T-helper 17 cell (primary cell): ENCODE data around the gene CXXC4. TPM values are rescaled to one million over a fixed set of nuclear protein-coding genes. Genes with fewer than 3 reads are reported as not detected.

Source experiments
- ATAC-seq: fragments of 150-1000 bp; cut with Tn5 transposase; 2 replicates; pipeline ENCODE4 v1.10.0; 2021; ENCODE audit warnings: mild to moderate bottlenecking, moderate library complexity
- DNase-seq, 3 donors: peaks; one replicate each; pipeline versions ENCODE4 v3.0.0 to v3.0.0-alpha.2; 2020 to 2021
- H3K9me3 ChIP-seq: one replicate; pipeline ENCODE4 v1.7.0; 2013; ENCODE audit warnings: low read length, mild to moderate bottlenecking; ENCODE audit not compliant: control insufficient read depth, poor library complexity, severe bottlenecking
- H3K27ac Mint-ChIP-seq: one replicate; pipeline ENCODE4 v1.8.0; 2022; ENCODE audit warnings: mild to moderate bottlenecking, moderate library complexity, mixed read lengths
- H3K27me3 Mint-ChIP-seq: one replicate; pipeline ENCODE4 v1.8.0; 2022; ENCODE audit warnings: mixed read lengths
- H3K36me3 Mint-ChIP-seq: one replicate; pipeline ENCODE4 v1.8.0; 2022; ENCODE audit warnings: low read depth, mixed read lengths
- H3K4me1 Mint-ChIP-seq: one replicate; pipeline ENCODE4 v1.8.0; 2022; ENCODE audit warnings: mild to moderate bottlenecking, mixed read lengths
- H3K4me3 Mint-ChIP-seq: one replicate; pipeline ENCODE4 v1.8.0; 2022; ENCODE audit warnings: mild to moderate bottlenecking, moderate library complexity, mixed read lengths
- total RNA-seq, 4 donors: library from RNA in 2 of 4; stranded (reverse) in 2 of 4; gene quantifications; one replicate each; pipeline ENCODE4 v1.2.3 and lab custom pipeline; 2022 to 2026

The CXXC4 gene
- total RNA-seq, 2 donors from 2014 or later, result 0.07 to 0.21 TPM

- H3K36me3 Mint-ChIP-seq, result no peaks in the 10 kb centered on the region
- H3K4me1 Mint-ChIP-seq, result no peaks in the 10 kb centered on the region
- DNase-seq (no peak), ATAC-seq (no peak)
- H3K27me3 Mint-ChIP-seq, result peaks cover 11% of the 10 kb centered on the region
- H3K27ac Mint-ChIP-seq, result no peak overlapping the region
- no peak overlapping the region for H3K4me3 Mint-ChIP-seq
- no peaks in the 10 kb centered on the region for H3K9me3 ChIP-seq
Observed at GRCh38 chr4:104470770-104471169, 23.9 kb downstream of the CXXC4 start.

GRCh38 chr4:104469794-104470193 is 24.9 kb downstream of the CXXC4 start:
- H3K27ac Mint-ChIP-seq, result no peak overlapping the region
- peaks cover 10% of the 10 kb centered on the region for H3K27me3 Mint-ChIP-seq
- ATAC-seq (no peak), DNase-seq (no peak)
- H3K4me3 Mint-ChIP-seq, result no peak overlapping the region
- H3K36me3 Mint-ChIP-seq, result no peaks in the 10 kb centered on the region
- H3K9me3 ChIP-seq, result no peaks in the 10 kb centered on the region
- no peaks in the 10 kb centered on the region for H3K4me1 Mint-ChIP-seq

- H3K4me1 Mint-ChIP-seq, result no peaks in the 10 kb centered on the region
- H3K27me3 Mint-ChIP-seq, result peaks cover 19% of the 10 kb centered on the region
- ATAC-seq (no peak), DNase-seq (no peak)
- no peak overlapping the region for H3K27ac Mint-ChIP-seq
- no peaks in the 10 kb centered on the region for H3K36me3 Mint-ChIP-seq
- H3K9me3 ChIP-seq, result no peaks in the 10 kb centered on the region
- H3K4me3 Mint-ChIP-seq, result no peak overlapping the region
Observed at GRCh38 chr4:104465619-104466018, 29.1 kb downstream of the CXXC4 start.

- no peaks in the 10 kb centered on the region for H3K9me3 ChIP-seq
- Mint-ChIP-seq H3K4me1 (no peaks in the 10 kb centered on the region), H3K27me3 (peaks cover 19% of the 10 kb centered on the region), H3K36me3 (no peaks in the 10 kb centered on the region), H3K4me3 (no peak overlapping the region), H3K27ac (no peak overlapping the region)
- DNase-seq (no peak), ATAC-seq (no peak)
Observed at GRCh38 chr4:104465201-104465600, 29.5 kb downstream of the CXXC4 start.

GRCh38 chr4:104462641-104463040 is 32.1 kb downstream of the CXXC4 start:
- H3K27ac Mint-ChIP-seq, result no peak overlapping the region
- peaks cover 19% of the 10 kb centered on the region for H3K27me3 Mint-ChIP-seq
- no peaks in the 10 kb centered on the region for H3K36me3 Mint-ChIP-seq
- H3K4me1 Mint-ChIP-seq, result no peaks in the 10 kb centered on the region
- DNase-seq (no peak), ATAC-seq (no peak)
- H3K4me3 Mint-ChIP-seq, result no peak overlapping the region
- no peaks in the 10 kb centered on the region for H3K9me3 ChIP-seq

GRCh38 chr4:104457308-104457981 is 37.2 kb downstream of the CXXC4 start:
- H3K4me3 Mint-ChIP-seq, result no peak overlapping the region
- no peaks in the 10 kb centered on the region for H3K36me3 Mint-ChIP-seq
- no peak for ATAC-seq
- H3K9me3 ChIP-seq, result no peaks in the 10 kb centered on the region
- no peak for DNase-seq
- no peak overlapping the region for H3K27ac Mint-ChIP-seq
- no peaks in the 10 kb centered on the region for H3K4me1 Mint-ChIP-seq
- peaks cover 4% of the 10 kb centered on the region for H3K27me3 Mint-ChIP-seq

- no peak overlapping the region for H3K4me3 Mint-ChIP-seq
- DNase-seq, result no peak
- H3K4me1 Mint-ChIP-seq, result no peaks in the 10 kb centered on the region
- no peaks in the 10 kb centered on the region for H3K36me3 Mint-ChIP-seq
- no peaks in the 10 kb centered on the region for H3K27me3 Mint-ChIP-seq
- no peaks in the 10 kb centered on the region for H3K9me3 ChIP-seq
- no peak for ATAC-seq
- no peak overlapping the region for H3K27ac Mint-ChIP-seq
Observed at GRCh38 chr4:104451573-104451972, 43.1 kb downstream of the CXXC4 start.

GRCh38 chr4:104449537-104449936 is 45.2 kb downstream of the CXXC4 start:
- no peak for DNase-seq
- no peaks in the 10 kb centered on the region for H3K9me3 ChIP-seq
- no peaks in the 10 kb centered on the region for H3K4me1 Mint-ChIP-seq
- no peaks in the 10 kb centered on the region for H3K36me3 Mint-ChIP-seq
- no peaks in the 10 kb centered on the region for H3K27me3 Mint-ChIP-seq
- H3K4me3 Mint-ChIP-seq, result no peak overlapping the region
- H3K27ac Mint-ChIP-seq, result no peak overlapping the region
- ATAC-seq, result no peak

- Mint-ChIP-seq H3K27ac (no peak overlapping the region), H3K4me3 (no peak overlapping the region), H3K4me1 (no peaks in the 10 kb centered on the region), H3K27me3 (no peaks in the 10 kb centered on the region), H3K36me3 (no peaks in the 10 kb centered on the region)
- ATAC-seq, result no peak
- no peaks in the 10 kb centered on the region for H3K9me3 ChIP-seq
- no peak for DNase-seq
Observed at GRCh38 chr4:104447294-104447693, 47.4 kb downstream of the CXXC4 start.

- H3K9me3 ChIP-seq, result no peaks in the 10 kb centered on the region
- Mint-ChIP-seq H3K27ac (no peak overlapping the region), H3K36me3 (no peaks in the 10 kb centered on the region), H3K4me3 (no peak overlapping the region), H3K27me3 (no peaks in the 10 kb centered on the region), H3K4me1 (no peaks in the 10 kb centered on the region)
- ATAC-seq (no peak), DNase-seq (no peak)
Observed at GRCh38 chr4:104446431-104447278, 48.0 kb downstream of the CXXC4 start.

- Mint-ChIP-seq H3K4me3 (no peak overlapping the region), H3K27me3 (no peaks in the 10 kb centered on the region), H3K4me1 (no peaks in the 10 kb centered on the region), H3K36me3 (no peaks in the 10 kb centered on the region), H3K27ac (no peak overlapping the region)
- ATAC-seq (no peak), DNase-seq (no peak)
- no peaks in the 10 kb centered on the region for H3K9me3 ChIP-seq
Observed at GRCh38 chr4:104444685-104445084, 50.0 kb downstream of the CXXC4 start.

GRCh38 chr4:104436542-104436941 is 58.2 kb downstream of the CXXC4 start:
- no peaks in the 10 kb centered on the region for H3K4me1 Mint-ChIP-seq

GRCh38 chr4:104429150-104429741 is 65.4 kb downstream of the CXXC4 start:
- ATAC-seq (no peak), DNase-seq (no peak)
- H3K4me3 Mint-ChIP-seq, result no peak overlapping the region
- no peak overlapping the region for H3K27ac Mint-ChIP-seq
- H3K27me3 Mint-ChIP-seq, result peaks cover 4% of the 10 kb centered on the region
- no peaks in the 10 kb centered on the region for H3K4me1 Mint-ChIP-seq
- no peaks in the 10 kb centered on the region for H3K36me3 Mint-ChIP-seq
- H3K9me3 ChIP-seq, result no peaks in the 10 kb centered on the region

More at GRCh38 chr4:104436542-104436941, 58.2 kb downstream of the CXXC4 start:
- H3K4me3 Mint-ChIP-seq, result no peak overlapping the region
- DNase-seq (no peak), ATAC-seq (no peak)
- H3K27me3 Mint-ChIP-seq, result no peaks in the 10 kb centered on the region
- H3K9me3 ChIP-seq, result no peaks in the 10 kb centered on the region
- H3K27ac Mint-ChIP-seq, result no peak overlapping the region
- no peaks in the 10 kb centered on the region for H3K36me3 Mint-ChIP-seq
